IMR-90 (cell line): Measurements from ENCODE around the gene TTLL11. TPM values are rescaled to one million over a fixed set of nuclear protein-coding genes. Genes with fewer than 3 reads are reported as not detected.

ENCODE experiments used
- ATAC-seq: fragments of 200-7000 bp; cut with Tn5 transposase; 2 replicates; pipeline ENCODE4 v1.9.1; 2020; ENCODE audit warnings: low read depth, mild to moderate bottlenecking, moderate library complexity
- BruUV-seq: library from RNA; stranded (reverse); fragments of 400-500 nt; replicated peaks from 2 replicates; lab custom pipeline; 2021; lab: Mats Ljungman, UMichigan
- CTCF ChIA-PET: fragments of 300-600 bp; formaldehyde crosslinking; extraction: SDS; loops from one replicate; lab custom pipeline; 2021; ENCODE audit warnings: antibody characterized with exemption; lab: Yijun Ruan, JAX
- POLR2A ChIA-PET: fragments of 300-600 bp; sonication (Branson Sonifier 250); formaldehyde crosslinking; loops from one replicate; lab custom pipeline; 2022; ENCODE audit warnings: antibody characterized with exemption; ENCODE audit not compliant: unreplicated experiment; lab: Charles Lee
- DNase-seq: peaks from one replicate; pipeline ENCODE4 v3.0.0; 2013
- H2AFZ ChIP-seq: replicated peaks from 2 replicates; pipeline ENCODE3; 2013; ENCODE audit warnings: low read length, mild to moderate bottlenecking; ENCODE audit not compliant: poor library complexity
- H2AK5ac ChIP-seq: 2 replicates; pipeline ENCODE4 v1.6.1; 2013; ENCODE audit warnings: low read depth, low read length, inconsistent platforms
- H2AK9ac ChIP-seq: replicated peaks from 2 replicates; pipeline ENCODE3; 2013; ENCODE audit warnings: mild to moderate bottlenecking, low read depth, low read length, moderate library complexity; ENCODE audit not compliant: poor library complexity
- H2BK120ac ChIP-seq: 2 replicates; pipeline ENCODE4 v1.6.1; 2013; ENCODE audit warnings: low read depth, low read length, inconsistent platforms
- H2BK15ac ChIP-seq: 3 replicates; pipeline ENCODE4 v1.6.1; 2013; ENCODE audit warnings: low read depth, low read length, inconsistent platforms
- H2BK20ac ChIP-seq: 2 replicates; pipeline ENCODE4 v1.6.1; 2013; ENCODE audit warnings: low read depth, mild to moderate bottlenecking, inconsistent platforms, low read length, moderate library complexity
- H2BK5ac ChIP-seq: 2 replicates; pipeline ENCODE4 v1.6.1; 2013; ENCODE audit warnings: mild to moderate bottlenecking, low read depth, low read length, inconsistent platforms; ENCODE audit not compliant: poor library complexity, severe bottlenecking
- H3K14ac ChIP-seq: replicated peaks from 2 replicates; pipeline ENCODE4 v1.6.1; 2013; ENCODE audit warnings: low read depth, low read length, inconsistent platforms
- H3K18ac ChIP-seq: 2 replicates; pipeline ENCODE4 v1.6.1; 2013; ENCODE audit warnings: low read depth, low read length, control low read depth
- H3K23ac ChIP-seq: 2 replicates; pipeline ENCODE4 v1.6.1; 2013; ENCODE audit warnings: low read depth, low read length, inconsistent platforms
- H3K27ac ChIP-seq: 2 replicates; pipeline ENCODE4 v1.5.1; 2013; ENCODE audit warnings: mild to moderate bottlenecking, control low read depth, low read length; ENCODE audit not compliant: insufficient read depth
- H3K27me3 ChIP-seq: 2 replicates; pipeline ENCODE4 v1.6.1; 2013; ENCODE audit warnings: low read length; ENCODE audit not compliant: control insufficient read depth, insufficient read depth
- H3K36me3 ChIP-seq: 2 replicates; pipeline ENCODE4 v1.6.1; 2013; ENCODE audit warnings: low read length, mixed read lengths; ENCODE audit not compliant: control insufficient read depth, insufficient read depth
- H3K4ac ChIP-seq: 2 replicates; pipeline ENCODE4 v1.6.1; 2013; ENCODE audit warnings: low read depth, low read length, inconsistent platforms
- H3K4me1 ChIP-seq: 2 replicates; pipeline ENCODE4 v1.6.1; 2013; ENCODE audit warnings: low read length, mixed read lengths; ENCODE audit not compliant: control insufficient read depth, insufficient read depth
- H3K4me2 ChIP-seq: 2 replicates; pipeline ENCODE4 v1.6.1; 2013; ENCODE audit warnings: low read depth, mild to moderate bottlenecking, control low read depth, low read length, moderate library complexity
- H3K4me3 ChIP-seq: 2 replicates; pipeline ENCODE4 v1.5.1; 2013; ENCODE audit warnings: low read depth, mild to moderate bottlenecking, control low read depth, low read length, moderate library complexity; ENCODE audit not compliant: insufficient read depth
- H3K56ac ChIP-seq: 2 replicates; pipeline ENCODE4 v1.6.1; 2013; ENCODE audit warnings: low read length, inconsistent platforms; ENCODE audit not compliant: insufficient read depth; ENCODE audit errors: extremely low read depth
- H3K79me1 ChIP-seq, 2 experiments: 2 replicates each; pipeline ENCODE4 v1.6.1; 2013; ENCODE audit warnings: low read length in 2 of 2, inconsistent platforms in 1 of 2, low read depth in 1 of 2
- H3K9ac ChIP-seq: 2 replicates; pipeline ENCODE4 v1.6.1; 2013; ENCODE audit warnings: low read depth, low read length, control low read depth
- H3K9me1 ChIP-seq: 2 replicates; pipeline ENCODE4 v1.6.1; 2013; ENCODE audit warnings: low read length, inconsistent platforms; ENCODE audit not compliant: insufficient read depth
- H3K9me3 ChIP-seq: 2 replicates; pipeline ENCODE4 v1.6.1; 2013; ENCODE audit warnings: low read length; ENCODE audit not compliant: control insufficient read depth, insufficient read depth
- H4K20me1 ChIP-seq: 2 replicates; pipeline ENCODE4 v1.6.1; 2013; ENCODE audit warnings: low read length, inconsistent platforms; ENCODE audit not compliant: insufficient read depth
- H4K5ac ChIP-seq: 2 replicates; pipeline ENCODE4 v1.6.1; 2013; ENCODE audit warnings: mild to moderate bottlenecking, low read depth, low read length, control low read depth
- H4K8ac ChIP-seq, 2 experiments: 2 replicates each; pipeline ENCODE4 v1.6.1; 2013; ENCODE audit warnings: low read depth in 2 of 2, low read length in 2 of 2, control low read depth in 1 of 2, inconsistent platforms in 1 of 2
- H4K91ac ChIP-seq: 2 replicates; pipeline ENCODE4 v1.6.1; 2013; ENCODE audit warnings: low read depth, low read length, inconsistent platforms; ENCODE audit not compliant: insufficient read depth
- BHLHE40 ChIP-seq: fragments of 150-350 bp; IDR thresholded peaks from 2 replicates; pipeline ENCODE4 v1.6.1; 2016; ENCODE audit warnings: mild to moderate bottlenecking, low read depth, low read length
- CHD1 ChIP-seq: IDR thresholded peaks from 2 replicates; pipeline ENCODE4 v1.6.1; 2012; ENCODE audit warnings: low read depth, low read length, improper control_type of control experiment
- CTCF ChIP-seq: conservative IDR thresholded peaks from 2 replicates; pipeline ENCODE4 v1.5.1; 2012; ENCODE audit warnings: mild to moderate bottlenecking, low read depth, low read length, improper control_type of control experiment
- ELK1 ChIP-seq: fragments of 150-350 bp; IDR thresholded peaks from 2 replicates; pipeline ENCODE4 v1.6.1; 2016; ENCODE audit warnings: low read depth, mild to moderate bottlenecking, low read length, moderate library complexity, borderline replicate concordance
- MXI1 ChIP-seq: IDR thresholded peaks from 2 replicates; pipeline ENCODE4 v1.6.1; 2012; ENCODE audit warnings: low read depth, mild to moderate bottlenecking, low read length, moderate library complexity, borderline replicate concordance
- RCOR1 ChIP-seq: IDR thresholded peaks from 2 replicates; pipeline ENCODE4 v1.6.1; 2012; ENCODE audit warnings: mild to moderate bottlenecking, low read length, improper control_type of control experiment; ENCODE audit not compliant: insufficient replicate concordance
- SMC3 ChIP-seq: fragments of 150-350 bp; IDR thresholded peaks from 2 replicates; pipeline ENCODE4 v1.6.1; 2016; ENCODE audit warnings: low read depth, mild to moderate bottlenecking, antibody characterized with exemption, low read length, moderate library complexity
- USF2 ChIP-seq: fragments of 150-350 bp; IDR thresholded peaks from 2 replicates; pipeline ENCODE4 v1.6.1; 2017; ENCODE audit warnings: mild to moderate bottlenecking, antibody characterized with exemption, low read length, low read depth
- WGBS, 2 experiments: methylation state at CpG; one replicate each; pipeline versions ENCODE4 v1.1.5 to v1.1.7; 2013; ENCODE audit warnings: missing lambda C conversion rate in 2 of 2; ENCODE audit not compliant: insufficient read length in 1 of 2; ENCODE audit errors: extremely low coverage in 2 of 2; 5-methylcytosine and 5-hydroxymethylcytosine counted together
- dilution Hi-C: fragments of 300-500 bp; cut with HindIII; formaldehyde crosslinking; loops from one replicate; pipeline ENCODE4 v1.14.3; 2018; ENCODE audit warnings: low sequenced_read_pairs; ENCODE audit not compliant: unreplicated experiment
- in situ Hi-C: fragments of 300-500 bp; cut with MboI; formaldehyde crosslinking; loops from 3 replicates; pipeline ENCODE4 v1.14.3; 2019; ENCODE audit warnings: low sequenced_read_pairs, inconsistent platforms, mixed read lengths
- intact Hi-C: fragments of 100-400 bp; cut with micrococcal nuclease; formaldehyde crosslinking; loops from 2 replicates; pipeline ENCODE4 v1.10.0; 2022
- polyA plus RNA-seq, 3 experiments: library from polyadenylated mRNA; depleted of rRNA; stranded (reverse); fragments of >200 nt; gene quantifications; 2 replicates each; pipeline ENCODE4 v1.2.3, GENCODE V29; 2012; ENCODE audit warnings: low replicate concordance in 1 of 3
- total RNA-seq: library from RNA; depleted of rRNA; stranded (reverse); fragments of >200 nt; gene quantifications from 2 replicates; pipeline ENCODE4 v1.2.3, GENCODE V29; 2012

The TTLL11 gene
- total and polyA plus RNA-seq, 2 of the 4 experiments (the other 2 are of a cell fraction): 2.0 to 4.6 TPM

GRCh38 chr9:121883281-121884056 lies 209.6 kb downstream of the TTLL11 start:
- peaks cover 11% of the 10 kb centered on the region for H3K4me1 ChIP-seq
- no peak overlapping the region; a peak in 1 of 4 replicates for H4K8ac ChIP-seq
- POLR2A ChIA-PET: interaction anchor here (0.6 kb wide), 1 partner anchor 24 kb away, joined by 10 read pairs; no protein-coding TSS in a partner anchor
- DNase-seq: peak; percentile 37
- intact Hi-C loops: no loop called here
- WGBS, 2 experiments: 50% methylated on average over 2 of the region's 8 CpGs; no CpG with 5 or more reads in 1 of the 2 experiments
- H4K91ac ChIP-seq: no peak overlapping the region
- H4K5ac ChIP-seq: no peak overlapping the region
- H3K9me1 ChIP-seq: peaks cover 19% of the 10 kb centered on the region
- CTCF ChIA-PET: no interaction called here
- no peak overlapping the region for H2BK15ac ChIP-seq
- H3K23ac ChIP-seq: no peak overlapping the region
- H3K36me3 ChIP-seq: no peaks in the 10 kb centered on the region
- dilution Hi-C loops: no loop called here
- in situ Hi-C loops: no loop called here
- no peak overlapping the region for H3K4me2 ChIP-seq
- ATAC-seq: peak; percentile 35
- peak overlapping the region; percentile 51 for H3K14ac ChIP-seq
- H4K20me1 ChIP-seq: no peaks in the 10 kb centered on the region
- no peak overlapping the region for H2AK9ac ChIP-seq
- H2BK5ac ChIP-seq: no peak overlapping the region
- no TSS peak for BruUV-seq
- no peak overlapping the region for H2BK120ac ChIP-seq
- H3K79me1 ChIP-seq: no peaks in the 10 kb centered on the region
- no peak overlapping the region for H3K9ac ChIP-seq
- H3K18ac ChIP-seq: no peak overlapping the region
- no peak overlapping the region for H3K4me3 ChIP-seq
- H2BK20ac ChIP-seq: peak overlapping the region; percentile 9; the same call in 1 of the 2 replicates
- TF ChIP-seq MXI1: no peak
- TF ChIP-seq CTCF: no peak
- TF ChIP-seq USF2: no peak
- no peak for TF ChIP-seq SMC3
- TF ChIP-seq CHD1: no peak
- TF ChIP-seq RCOR1: no peak
- TF ChIP-seq BHLHE40: no peak
- no peak for TF ChIP-seq ELK1
- H3K4ac ChIP-seq: no peak overlapping the region
- H3K9me3 ChIP-seq: no peaks in the 10 kb centered on the region
- H3K27ac ChIP-seq: no peak overlapping the region
- H2AK5ac ChIP-seq: peak overlapping the region; percentile 36; the same call in 1 of the 2 replicates
- H2AFZ ChIP-seq: peak overlapping the region; percentile 5
- H3K27me3 ChIP-seq: peaks cover 5% of the 10 kb centered on the region; the same call in 1 of the 2 replicates
- no peak overlapping the region for H3K56ac ChIP-seq
